ENCODE data around the gene SGCA.

The SGCA gene

GRCh38 chr17:50149417-50150353 is 16.1 kb upstream of the SGCA start:
- DNase-seq = peak; percentile 54

DNA sequence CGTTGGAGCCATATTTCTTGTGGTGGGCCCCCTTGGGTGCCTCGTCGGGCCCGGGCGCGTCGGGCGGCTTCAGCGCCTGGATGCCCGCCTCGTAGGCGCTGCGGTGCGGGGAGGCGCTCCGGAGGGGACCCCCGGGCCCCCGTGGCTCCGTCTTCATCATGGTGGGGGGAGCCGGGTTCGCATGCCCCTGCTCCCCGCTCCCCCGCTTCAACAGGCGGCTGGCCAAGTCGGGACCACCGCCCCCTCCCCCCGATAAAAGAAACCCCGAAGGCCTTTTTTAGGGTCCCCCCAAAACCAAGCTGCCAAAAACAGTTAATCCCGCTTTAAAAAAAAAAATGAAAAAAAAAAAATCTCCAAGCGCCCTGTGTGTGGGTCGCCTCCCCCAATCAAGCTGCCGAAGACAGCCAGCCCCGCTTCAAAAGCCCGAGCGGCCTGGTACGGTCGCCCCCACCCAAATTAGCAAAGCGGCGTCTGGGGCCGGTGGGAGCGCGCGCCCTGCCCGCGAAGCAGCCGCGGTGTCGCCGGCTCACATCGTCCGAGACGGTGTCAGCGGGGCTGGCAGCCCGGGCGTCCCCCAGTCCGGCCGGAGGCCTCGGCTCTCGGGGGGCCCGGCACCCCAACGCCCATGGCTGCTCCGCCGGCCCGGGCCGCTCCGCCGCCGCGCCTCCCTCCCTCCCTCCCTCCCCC is 15.3 kb upstream of the SGCA start, which contains the start of gene PPP1R9B:
Gene PPP1R9B, minus strand, starts transcription at position 324 of the 687 bp plus-strand sequence. Its CDS starts 164 bp downstream, at position 160.
- peak; percentile 29 for DNase-seq

DNA sequence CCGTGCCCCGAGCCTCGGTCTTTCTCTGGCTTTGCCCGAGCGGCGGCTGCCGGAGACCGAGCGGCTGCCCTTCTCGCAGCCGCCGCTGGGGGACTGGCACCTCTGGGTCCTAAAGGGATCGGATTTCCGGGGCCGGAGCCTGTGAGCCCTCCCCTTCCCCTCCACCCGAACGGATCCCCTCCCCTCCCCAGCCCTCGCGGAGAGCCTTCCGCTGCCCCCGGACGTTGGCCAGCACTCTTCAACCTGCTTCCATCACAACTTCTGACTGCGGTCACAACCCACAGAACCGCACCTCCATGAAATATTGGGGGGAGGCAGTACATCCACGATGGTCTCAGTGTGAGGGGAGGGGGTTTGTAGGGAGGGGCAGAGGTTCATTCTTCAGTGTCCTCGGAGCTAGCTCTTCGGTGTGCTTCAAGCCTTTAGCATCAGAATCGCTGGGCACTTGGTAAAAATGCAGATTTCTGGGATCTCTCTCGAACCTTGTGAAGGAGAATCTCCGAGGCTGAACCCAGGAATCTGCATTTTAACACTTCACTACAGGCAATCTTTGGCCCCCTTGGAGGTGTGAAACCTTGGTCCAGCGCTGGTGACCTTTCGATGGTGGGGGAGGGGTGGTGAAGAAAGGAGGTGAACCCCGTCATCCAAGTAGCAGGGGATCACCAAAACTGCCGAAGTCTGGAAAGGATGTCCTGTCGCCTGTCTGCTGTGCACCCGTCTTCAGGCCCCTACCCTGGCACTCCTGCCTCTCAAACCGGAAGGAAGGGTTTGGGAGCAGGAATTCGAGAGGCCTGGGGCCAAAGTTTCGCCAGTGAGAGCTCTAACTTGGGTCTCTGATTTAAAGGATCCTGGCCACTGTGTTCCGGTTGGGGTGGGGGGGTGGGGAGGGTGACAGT is 14.5 kb upstream of the SGCA start:
- peak; percentile 85 for DNase-seq

- peak; percentile 43 for DNase-seq
Observed at GRCh38 chr17:50151937-50152547, 13.8 kb upstream of the SGCA start.

- no peak for DNase-seq
Observed at GRCh38 chr17:50152736-50153135, 13.1 kb upstream of the SGCA start.

GRCh38 chr17:50153650-50154575 is 11.9 kb upstream of the SGCA start:
- no peak for DNase-seq

- DNase-seq = no peak
Observed at GRCh38 chr17:50154604-50155003, 11.2 kb upstream of the SGCA start.

- no peak for DNase-seq
Observed at GRCh38 chr17:50155115-50155819, 10.5 kb upstream of the SGCA start.

GRCh38 chr17:50157891-50158290 is 7.9 kb upstream of the SGCA start:
- no peak for DNase-seq

DNA sequence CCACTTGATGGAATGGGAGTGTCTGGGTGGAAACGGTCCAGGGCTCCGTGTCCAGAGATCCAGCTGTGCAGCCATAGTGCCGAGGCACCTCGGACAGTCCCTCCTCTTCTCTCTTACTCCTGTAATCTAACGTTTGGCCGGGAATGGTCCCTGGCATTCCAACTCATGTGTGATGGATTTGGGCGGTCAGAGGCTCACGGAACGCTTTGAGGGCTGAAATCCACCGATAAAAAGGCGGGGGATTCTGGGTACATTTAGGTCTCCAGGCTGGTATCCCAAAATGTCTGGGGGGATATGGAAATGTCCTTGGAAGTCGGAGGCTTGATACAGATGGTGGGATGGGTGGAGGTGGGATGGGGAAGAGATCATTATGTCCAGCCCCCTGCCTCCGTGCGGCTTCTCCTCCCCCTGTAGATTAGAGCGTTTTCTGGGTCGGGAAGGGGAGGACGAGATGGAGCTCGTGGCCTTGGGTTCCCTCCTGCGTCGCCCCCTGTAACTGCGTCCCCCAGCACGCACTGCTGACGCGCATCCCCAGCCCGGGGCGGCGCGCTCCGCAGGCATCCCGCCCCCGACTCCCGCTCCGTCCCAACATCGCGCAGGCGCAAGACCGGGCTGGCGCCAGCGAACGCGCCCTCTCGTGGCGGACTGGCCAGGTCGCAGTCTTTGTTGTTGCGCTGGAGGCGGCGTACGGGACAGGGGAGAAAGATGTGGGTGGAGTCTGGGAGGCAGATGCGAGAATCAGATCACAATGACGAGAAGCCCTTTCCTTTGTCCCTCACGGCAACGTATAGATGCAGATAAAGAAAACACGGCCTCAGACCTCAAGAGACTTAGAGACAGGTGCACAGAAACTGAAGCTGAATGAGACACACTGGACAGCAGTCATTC is 4.5 kb upstream of the SGCA start:
- DNase-seq = peak; percentile 96

GRCh38 chr17:50161911-50162288 is 3.9 kb upstream of the SGCA start:
- no peak for DNase-seq

GRCh38 chr17:50162466-50163254 is 3.1 kb upstream of the SGCA start:
- DNase-seq = no peak

DNA sequence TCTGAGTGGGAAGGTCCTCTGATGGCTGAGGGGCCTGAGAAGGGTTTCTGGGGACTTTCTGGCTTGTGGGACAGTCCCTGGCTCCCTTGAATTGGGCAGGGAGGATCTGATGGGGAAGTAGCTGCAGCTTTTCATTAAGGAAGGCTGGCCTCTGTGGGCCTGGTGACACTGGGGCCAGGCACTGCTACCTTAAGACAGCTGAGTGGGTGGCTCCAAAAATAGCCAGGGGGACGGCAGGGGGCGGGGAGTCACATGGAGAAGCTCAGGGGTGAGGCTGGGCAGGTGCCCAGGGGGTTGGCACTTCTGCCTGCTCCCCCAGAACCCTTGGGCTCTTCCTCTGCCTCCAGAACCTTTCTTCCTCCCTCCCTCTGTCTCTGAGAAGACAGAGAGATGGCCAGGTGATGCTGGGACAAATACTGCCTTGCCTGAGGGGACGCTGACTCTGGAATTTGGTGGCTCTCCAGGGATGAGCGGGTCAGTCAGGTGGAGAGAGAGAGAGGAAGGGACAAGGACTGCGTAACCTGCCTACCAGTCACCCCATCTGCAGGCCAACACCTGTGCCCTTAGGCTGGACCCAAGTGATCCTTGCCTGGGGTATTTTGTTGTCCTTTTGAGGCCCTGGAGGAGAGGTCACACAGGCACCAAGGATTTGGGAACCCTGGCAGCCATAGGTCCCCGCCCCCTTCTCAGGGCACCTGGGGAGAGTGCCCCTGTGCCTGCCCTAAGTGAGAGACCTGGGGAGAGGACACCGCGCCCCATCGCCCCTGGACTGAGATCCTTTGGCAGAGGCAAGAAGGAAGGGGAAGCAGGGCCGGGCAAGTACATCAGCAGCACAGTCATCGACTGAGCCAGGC is 1.7 kb upstream of the SGCA start:
- no peak for DNase-seq

DNA sequence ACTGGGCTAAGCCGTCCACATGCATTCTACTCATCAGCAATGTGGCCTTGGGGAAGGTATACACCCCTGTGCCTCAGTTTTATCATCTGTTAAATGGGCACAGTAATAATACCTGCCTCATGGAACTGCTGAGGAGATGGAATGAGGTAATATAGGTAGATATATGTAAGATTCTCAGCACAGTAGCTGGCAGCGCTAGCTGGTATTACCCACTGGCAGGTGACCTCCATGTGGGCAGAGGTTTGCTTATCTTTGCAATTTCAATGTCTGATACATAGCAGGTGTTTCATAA is 1.2 kb upstream of the SGCA start:
- no peak for DNase-seq

DNA sequence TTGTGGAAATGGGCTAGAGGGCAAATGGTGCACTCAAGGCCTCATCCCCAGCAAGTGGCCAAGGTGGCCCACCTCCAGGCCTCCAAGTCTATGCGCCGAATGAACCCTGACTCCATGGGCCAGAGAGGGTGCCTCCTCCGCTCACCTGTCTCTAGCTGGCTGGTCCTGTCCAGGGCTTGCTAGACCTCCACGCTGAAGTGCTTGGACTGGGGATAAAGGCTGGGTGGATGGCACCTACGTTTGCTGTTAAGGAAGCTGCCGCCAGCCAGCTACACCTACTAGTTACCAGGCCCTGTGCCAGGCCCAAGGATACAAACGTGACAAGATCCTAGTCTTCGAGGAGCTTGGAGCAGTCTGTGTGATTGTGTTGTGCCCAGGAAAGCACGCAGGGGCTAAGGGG is 739 bp upstream of the SGCA start:
- no peak for DNase-seq

DNA sequence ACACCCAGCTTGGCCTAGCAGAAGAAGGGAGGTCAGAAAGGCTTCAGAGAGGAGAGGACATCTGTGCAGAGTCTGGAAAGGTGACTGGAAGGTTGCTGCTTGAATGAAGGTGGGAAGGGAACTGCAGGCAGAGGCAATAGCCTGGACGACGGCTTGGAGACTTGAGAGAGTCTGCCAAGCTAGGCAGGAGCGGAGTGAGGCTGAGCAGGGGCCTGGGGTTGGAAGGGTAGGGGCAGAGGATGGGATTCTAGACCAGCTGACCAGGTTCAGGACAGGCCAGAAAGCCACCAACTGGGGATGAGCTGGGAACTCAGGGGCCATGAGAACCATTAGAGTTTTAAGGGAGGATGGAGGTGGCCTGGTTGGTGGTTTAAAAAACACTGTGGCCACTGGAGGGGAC is 339 bp upstream of the SGCA start:
- DNase-seq = no peak

- DNase-seq = no peak
Observed at GRCh38 chr17:50166518-50167181, 845 bp downstream of the SGCA start.

DNA sequence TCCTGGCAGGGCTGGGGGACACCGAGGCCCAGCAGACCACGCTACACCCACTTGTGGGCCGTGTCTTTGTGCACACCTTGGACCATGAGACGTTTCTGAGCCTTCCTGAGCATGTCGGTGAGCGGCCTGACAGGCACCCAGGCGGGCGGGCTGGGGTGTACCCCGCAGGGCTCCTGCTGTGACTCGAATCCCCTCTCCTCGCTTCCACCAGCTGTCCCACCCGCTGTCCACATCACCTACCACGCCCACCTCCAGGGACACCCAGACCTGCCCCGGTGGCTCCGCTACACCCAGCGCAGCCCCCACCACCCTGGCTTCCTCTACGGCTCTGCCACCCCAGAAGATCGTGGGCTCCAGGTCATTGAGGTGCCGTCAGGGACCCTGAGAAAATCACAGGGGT is 1.6 kb downstream of the SGCA start:
- no peak for DNase-seq

All from stimulated activated CD4-positive, alpha-beta T cell treated with anti-CD3 and anti-CD28 coated beads, Interleukin-12 subunit alpha, Interleukin-12 subunit beta, amount 100 ng/mL, for 4 hours (primary cell).